Stimulated activated effector memory CD8-positive, alpha-beta T cell treated with anti-CD3 and anti-CD28 coated beads, Interleukin-12 subunit alpha, Interleukin-12 subunit beta, amount 100 ng/mL, for 72 hours (primary cell): ENCODE measurements around the gene RPH3AL.

Source experiments
- ATAC-seq: fragments of 150-1000 bp; cut with Tn5 transposase; 2 replicates; pipeline ENCODE4 v1.10.0; 2021
- DNase-seq, 2 donors: peaks; one replicate each; pipeline ENCODE4 v3.0.0; 2021 to 2022; ENCODE audit warnings: low spot score in 2 of 2
- H3K27ac Mint-ChIP-seq: one replicate; pipeline ENCODE4 v1.8.0; 2022; ENCODE audit warnings: mild to moderate bottlenecking, mixed read lengths
- H3K36me3 Mint-ChIP-seq: one replicate; pipeline ENCODE4 v1.8.0; 2022; ENCODE audit warnings: mild to moderate bottlenecking, mixed read lengths
- H3K4me1 Mint-ChIP-seq: one replicate; pipeline ENCODE4 v1.8.0; 2022; ENCODE audit warnings: mixed read lengths
- H3K4me3 Mint-ChIP-seq: one replicate; pipeline ENCODE4 v1.8.0; 2022; ENCODE audit warnings: mild to moderate bottlenecking, mixed read lengths
- H3K9me3 Mint-ChIP-seq: one replicate; pipeline ENCODE4 v1.8.0; 2022; ENCODE audit warnings: mixed read lengths

RPH3AL gene, protein sequence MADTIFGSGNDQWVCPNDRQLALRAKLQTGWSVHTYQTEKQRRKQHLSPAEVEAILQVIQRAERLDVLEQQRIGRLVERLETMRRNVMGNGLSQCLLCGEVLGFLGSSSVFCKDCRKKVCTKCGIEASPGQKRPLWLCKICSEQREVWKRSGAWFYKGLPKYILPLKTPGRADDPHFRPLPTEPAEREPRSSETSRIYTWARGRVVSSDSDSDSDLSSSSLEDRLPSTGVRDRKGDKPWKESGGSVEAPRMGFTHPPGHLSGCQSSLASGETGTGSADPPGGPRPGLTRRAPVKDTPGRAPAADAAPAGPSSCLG

DNA sequence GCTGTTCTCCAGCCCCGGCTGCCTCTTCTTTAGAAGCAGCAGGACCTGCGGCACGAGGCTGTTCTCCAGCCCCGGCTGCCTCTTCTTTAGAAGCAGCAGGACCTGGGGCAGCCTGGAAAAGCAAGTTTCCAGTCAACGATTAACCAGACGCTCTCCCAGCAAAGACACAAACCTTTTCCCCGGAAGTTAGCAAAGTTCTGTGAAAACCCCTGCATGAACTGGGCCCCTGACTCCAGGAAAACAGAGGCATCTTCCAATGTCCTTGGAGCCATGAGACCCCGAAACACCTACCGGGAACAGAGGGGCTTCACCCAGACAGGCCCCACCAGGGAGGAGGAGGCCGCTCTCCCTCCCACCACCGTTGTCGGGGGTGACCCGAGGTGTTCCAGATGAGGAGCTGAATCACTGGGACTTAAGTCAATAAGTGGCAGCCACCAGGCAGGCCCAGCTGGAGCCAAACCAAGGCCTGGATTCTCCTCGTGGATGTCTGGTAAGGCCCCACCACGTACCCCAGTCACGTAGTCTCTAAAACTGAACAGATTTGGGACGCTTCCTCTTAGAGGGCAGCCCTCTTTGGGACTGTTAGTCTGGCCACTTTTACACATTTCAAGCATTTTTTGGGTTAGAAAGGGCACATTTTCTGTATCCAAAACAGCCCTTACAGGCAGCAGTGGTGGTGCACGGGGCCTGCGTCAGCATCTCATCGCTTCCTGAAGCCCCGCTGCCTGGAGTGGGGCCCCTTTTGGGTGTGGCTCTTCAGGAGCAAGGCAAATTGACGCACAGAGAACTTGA is at the start of gene RPH3AL:
RPH3AL (minus strand) TSS at position 387 of the 792 bp plus-strand sequence. CDS start 25,264 bp downstream, outside the sequence.
- DNase-seq (no peak), ATAC-seq (no peak)
- Mint-ChIP-seq H3K36me3 (peaks cover 7% of the 10 kb centered on the region), H3K4me3 (no peak within 1 kb of the TSS), H3K9me3 (no peaks in the 10 kb centered on the region), H3K27ac (peak within 1 kb of the TSS; percentile 27), H3K4me1 (peaks cover 19% of the 10 kb centered on the region)

DNA sequence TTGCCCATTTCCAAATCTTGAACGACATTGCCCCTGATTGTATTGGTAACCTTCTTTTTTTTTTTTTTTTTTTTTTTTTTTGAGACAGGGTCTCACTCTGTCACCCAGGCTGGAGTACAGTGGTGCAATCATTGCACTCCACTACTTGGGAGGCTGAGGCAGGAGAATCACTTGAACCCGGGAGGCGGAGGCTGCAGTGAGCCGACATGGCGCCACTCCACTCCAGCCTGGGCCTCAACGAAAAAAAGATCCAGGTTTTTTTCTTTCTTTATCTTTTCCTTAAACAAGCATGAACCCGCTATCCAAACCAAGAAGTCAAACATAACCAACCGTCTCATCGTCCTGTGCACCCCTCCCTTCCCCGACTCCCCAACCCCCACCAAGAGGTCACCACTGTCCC is 47.6 kb upstream of the RPH3AL start:
- H3K36me3 Mint-ChIP-seq = peaks cover 10% of the 10 kb centered on the region
- no peak overlapping the region for H3K4me3 Mint-ChIP-seq
- H3K27ac Mint-ChIP-seq = no peak overlapping the region
- ATAC-seq (no peak), DNase-seq (no peak)
- H3K4me1 Mint-ChIP-seq = no peaks in the 10 kb centered on the region
- H3K9me3 Mint-ChIP-seq = no peaks in the 10 kb centered on the region

DNA sequence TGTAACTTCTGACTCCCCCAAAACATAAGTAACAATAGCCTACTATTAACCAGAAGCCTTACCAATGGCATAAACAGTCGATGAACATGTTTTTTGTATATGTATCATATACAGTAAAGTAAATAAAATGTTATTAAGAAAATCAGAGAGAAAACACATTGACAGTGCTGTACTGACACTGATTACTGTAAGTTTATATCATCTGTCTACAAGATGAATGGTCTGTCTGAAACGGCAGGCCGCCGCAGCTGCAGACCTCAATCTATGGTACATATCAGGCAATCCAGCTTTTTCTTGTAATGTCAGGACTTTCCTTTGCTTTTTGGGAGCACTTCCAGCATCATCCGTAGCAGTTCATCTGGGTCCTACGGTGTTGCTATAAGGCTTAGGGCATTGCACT is 44.2 kb upstream of the RPH3AL start:
- Mint-ChIP-seq H3K36me3 (peaks cover 10% of the 10 kb centered on the region), H3K9me3 (no peaks in the 10 kb centered on the region), H3K27ac (no peak overlapping the region), H3K4me3 (no peak overlapping the region), H3K4me1 (no peaks in the 10 kb centered on the region)
- no peak for DNase-seq
- no peak for ATAC-seq

DNA sequence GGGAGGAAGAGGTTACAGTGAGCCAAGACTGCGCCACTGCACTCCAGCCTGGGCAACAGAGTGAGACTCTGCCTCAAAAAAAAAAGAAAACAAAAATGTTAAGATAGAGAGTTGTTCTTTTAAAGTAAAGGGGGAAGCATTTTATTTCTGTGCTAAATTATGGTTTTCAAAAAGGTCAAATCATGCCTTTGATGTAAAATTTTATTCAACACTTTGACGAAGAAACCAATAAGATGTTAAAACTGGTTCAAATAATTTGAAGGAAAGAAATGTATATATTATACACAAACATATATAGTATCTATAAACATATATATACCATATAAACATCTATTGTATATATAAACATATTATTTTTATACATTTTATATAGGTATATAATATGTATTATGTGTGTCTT is 43.4 kb upstream of the RPH3AL start:
- H3K4me1 Mint-ChIP-seq = no peaks in the 10 kb centered on the region
- H3K9me3 Mint-ChIP-seq = no peaks in the 10 kb centered on the region
- H3K4me3 Mint-ChIP-seq = no peak overlapping the region
- H3K27ac Mint-ChIP-seq = no peak overlapping the region
- peaks cover 6% of the 10 kb centered on the region for H3K36me3 Mint-ChIP-seq
- DNase-seq = no peak
- no peak for ATAC-seq

DNA sequence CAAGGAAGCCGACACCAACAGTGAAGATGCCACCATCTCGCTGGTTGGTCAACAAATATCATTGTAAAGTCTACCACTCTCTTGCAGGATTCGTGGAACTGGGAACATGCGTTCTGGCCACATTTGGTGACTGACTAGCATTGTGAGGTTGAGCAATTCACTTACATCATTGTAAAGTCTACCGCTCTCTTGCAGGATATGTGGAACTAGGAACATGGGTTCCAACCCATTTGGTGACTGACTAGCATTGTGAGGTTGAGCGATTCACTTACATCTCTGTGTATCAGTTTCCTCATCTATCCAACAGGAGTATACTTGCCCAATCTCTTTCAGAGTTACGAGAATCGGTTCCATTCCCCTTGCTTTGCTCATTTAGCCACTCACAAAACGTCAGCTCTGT is 42.6 kb upstream of the RPH3AL start:
- Mint-ChIP-seq H3K4me3 (no peak overlapping the region), H3K4me1 (no peaks in the 10 kb centered on the region)
- no peak for ATAC-seq

DNA sequence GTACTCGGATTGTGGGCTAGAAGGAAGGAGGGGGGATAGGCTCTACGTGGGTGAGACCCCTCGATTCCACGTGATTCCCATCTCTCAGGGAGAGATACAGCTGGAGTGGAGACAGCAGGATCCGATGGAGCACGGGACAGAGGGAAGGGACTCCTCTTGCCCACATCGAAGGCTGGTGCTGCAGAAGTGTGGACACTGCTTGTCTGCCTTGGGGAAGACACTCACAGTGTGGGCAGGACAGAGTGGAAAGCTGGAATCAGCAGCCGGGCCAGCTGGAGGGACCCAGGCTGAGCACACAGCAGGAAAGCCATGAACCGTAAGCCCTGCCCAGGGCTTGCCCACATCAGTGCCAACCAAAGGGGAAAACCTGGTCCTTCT is 42.1 kb upstream of the RPH3AL start:
- H3K36me3 Mint-ChIP-seq = no peaks in the 10 kb centered on the region
- no peak for DNase-seq
- no peaks in the 10 kb centered on the region for H3K9me3 Mint-ChIP-seq

More for the DNA sequence above, 42.6 kb upstream of the RPH3AL start:
- Mint-ChIP-seq H3K27ac (no peak overlapping the region), H3K36me3 (no peaks in the 10 kb centered on the region), H3K9me3 (no peaks in the 10 kb centered on the region)
- no peak for DNase-seq

DNA sequence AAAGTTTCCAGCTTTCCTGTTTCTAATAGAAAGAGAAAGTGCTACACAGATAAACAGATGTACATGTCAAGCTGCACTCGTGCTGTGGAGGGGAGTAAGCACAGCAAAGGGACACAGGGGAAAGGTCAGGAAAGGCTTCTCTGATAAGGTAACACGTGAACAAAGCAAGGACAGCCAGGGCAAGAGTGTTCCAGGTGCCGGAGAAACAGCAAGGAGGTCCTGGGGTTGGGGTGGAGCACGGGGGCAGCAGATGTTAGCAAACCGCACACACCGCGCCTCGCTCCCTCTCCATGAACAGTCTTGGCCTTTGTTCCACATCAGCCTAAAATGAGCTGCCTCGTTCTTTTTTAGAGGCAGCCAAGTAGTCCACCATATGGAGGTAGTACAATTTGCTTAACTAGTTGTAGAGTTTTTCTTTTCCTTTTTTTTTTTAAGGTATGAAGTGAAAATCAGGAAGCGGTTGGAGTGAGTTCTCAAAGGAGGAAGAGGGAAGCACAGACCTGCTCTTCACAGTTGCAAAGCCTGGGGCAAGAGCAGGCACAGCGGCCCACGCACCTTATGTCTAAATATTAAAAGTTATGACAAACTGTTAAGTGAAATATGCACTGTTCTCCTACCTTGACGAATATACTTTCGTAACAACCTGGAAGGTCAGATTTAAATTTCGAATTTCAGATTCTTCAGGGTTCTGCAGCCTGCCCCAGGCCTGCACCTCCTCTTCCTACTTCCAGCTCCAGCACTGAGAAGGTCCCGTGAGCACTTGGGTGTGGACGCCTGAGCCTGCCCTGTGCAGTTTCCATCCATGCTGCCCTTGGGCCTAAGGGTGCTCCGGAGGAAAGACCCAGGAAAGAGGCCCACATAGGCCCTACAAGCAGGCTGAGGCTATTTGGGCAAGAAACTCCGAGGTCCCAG is 41.5 kb upstream of the RPH3AL start:
- H3K9me3 Mint-ChIP-seq = no peaks in the 10 kb centered on the region
- no peak for DNase-seq
- no peak for ATAC-seq
- H3K4me1 Mint-ChIP-seq = no peaks in the 10 kb centered on the region
- H3K27ac Mint-ChIP-seq = no peak overlapping the region
- no peak overlapping the region for H3K4me3 Mint-ChIP-seq
- no peaks in the 10 kb centered on the region for H3K36me3 Mint-ChIP-seq

More for the DNA sequence above, 42.1 kb upstream of the RPH3AL start:
- Mint-ChIP-seq H3K27ac (no peak overlapping the region), H3K4me3 (no peak overlapping the region), H3K4me1 (no peaks in the 10 kb centered on the region)
- no peak for ATAC-seq

DNA sequence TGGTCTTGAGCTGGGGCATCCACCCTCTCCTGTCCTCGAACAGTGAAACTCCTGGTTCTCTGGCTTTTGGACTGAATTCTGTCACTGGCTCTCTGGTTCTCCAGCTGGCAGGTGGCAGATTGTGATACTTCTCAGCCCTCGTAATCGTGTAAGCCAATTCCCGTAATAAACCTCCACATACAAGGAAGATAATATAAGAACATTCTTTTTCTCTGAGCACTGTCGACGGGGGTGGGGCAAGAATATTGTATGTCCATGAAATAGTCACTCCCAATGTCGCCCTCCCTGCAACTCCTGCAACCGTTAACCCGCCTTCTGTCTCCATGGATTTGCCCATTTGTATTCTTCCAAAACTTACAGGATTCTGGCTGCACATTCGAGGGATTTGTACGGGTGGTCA is 39.2 kb upstream of the RPH3AL start:
- Mint-ChIP-seq H3K4me3 (no peak overlapping the region), H3K9me3 (no peaks in the 10 kb centered on the region), H3K4me1 (peaks cover 1% of the 10 kb centered on the region), H3K36me3 (peaks cover under 1% of the 10 kb centered on the region), H3K27ac (no peak overlapping the region)
- DNase-seq (no peak), ATAC-seq (no peak)

DNA sequence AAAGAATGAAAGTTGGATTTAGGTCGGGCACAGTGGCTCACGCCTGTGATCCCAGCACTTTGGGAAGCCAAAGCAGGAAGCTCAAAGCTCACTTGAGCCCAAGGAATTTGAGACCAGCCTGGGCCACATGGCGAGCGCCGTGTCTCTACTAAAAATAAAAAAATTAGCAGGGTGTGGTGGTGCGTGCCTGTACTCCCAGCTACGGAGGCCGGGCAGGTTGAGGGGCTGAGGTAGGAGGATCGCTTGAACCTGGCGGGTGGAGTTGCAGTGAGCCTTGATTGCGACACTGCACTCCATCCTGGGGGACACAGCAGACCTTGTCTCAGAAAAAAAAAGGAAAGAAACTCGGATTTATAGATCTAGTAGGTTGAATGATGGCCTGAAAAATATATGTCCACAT is 37.4 kb upstream of the RPH3AL start:
- H3K36me3 Mint-ChIP-seq = peaks cover 6% of the 10 kb centered on the region
- peaks cover 6% of the 10 kb centered on the region for H3K4me1 Mint-ChIP-seq
- no peak for ATAC-seq
- no peak overlapping the region for H3K4me3 Mint-ChIP-seq
- no peak overlapping the region for H3K27ac Mint-ChIP-seq
- no peaks in the 10 kb centered on the region for H3K9me3 Mint-ChIP-seq
- no peak for DNase-seq

DNA sequence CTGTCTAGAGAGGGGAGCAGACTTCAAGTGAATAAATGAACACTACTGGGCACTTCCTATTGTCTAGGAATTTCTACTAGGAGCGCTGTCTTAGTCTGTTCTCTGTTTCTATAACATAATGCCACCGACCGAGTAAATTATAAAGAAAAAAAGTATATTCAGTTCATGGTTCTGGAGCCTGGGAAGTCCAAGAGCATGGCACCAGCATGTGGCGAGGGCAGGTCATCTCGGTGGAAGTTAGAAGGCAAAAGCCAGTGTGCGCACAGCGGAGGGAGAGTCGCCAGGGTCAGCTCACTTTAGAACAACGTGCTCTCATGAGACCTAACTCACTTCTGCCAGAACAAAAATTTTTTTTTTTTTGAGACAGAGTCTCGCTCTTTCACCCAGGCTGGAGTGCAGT is 35.5 kb upstream of the RPH3AL start:
- no peaks in the 10 kb centered on the region for H3K9me3 Mint-ChIP-seq
- no peak overlapping the region for H3K27ac Mint-ChIP-seq
- no peak overlapping the region for H3K4me3 Mint-ChIP-seq

DNA sequence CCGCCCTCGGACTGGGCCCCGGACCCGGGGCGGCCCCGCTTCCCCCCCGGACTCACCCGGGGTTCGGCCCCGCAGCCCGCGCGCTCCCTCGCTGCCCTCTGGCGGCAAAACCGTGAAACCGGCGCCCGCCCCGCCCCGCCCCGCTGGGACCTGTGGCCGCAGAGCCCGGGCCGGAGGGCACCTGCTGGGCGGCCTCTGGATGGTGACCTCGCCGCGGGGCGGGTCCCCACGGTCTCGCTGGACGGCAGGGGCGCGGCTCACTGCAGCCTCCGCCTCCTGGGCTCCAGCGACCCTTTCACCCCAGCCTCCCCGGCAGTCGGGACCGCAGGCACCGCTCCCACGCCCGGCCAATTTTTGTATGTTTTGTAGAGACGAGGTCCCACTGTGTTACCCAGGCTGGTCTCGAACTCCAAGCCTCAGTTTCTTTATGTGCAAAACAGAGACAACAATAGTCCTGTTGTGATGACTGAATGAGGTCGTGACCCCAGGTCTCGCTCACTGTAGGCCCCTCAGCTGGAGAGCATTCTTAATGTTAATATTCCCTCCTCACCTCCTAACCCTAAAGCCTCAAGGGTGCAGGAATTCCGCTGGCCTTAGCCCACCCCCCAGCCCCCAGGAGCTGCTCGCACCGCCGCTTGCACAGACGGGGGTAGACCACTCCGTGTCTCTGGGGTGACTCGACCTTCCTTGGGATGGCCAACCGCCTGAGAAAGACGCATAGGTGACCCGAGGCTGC is 33.7 kb upstream of the RPH3AL start:
- Mint-ChIP-seq H3K9me3 (peaks cover 2% of the 10 kb centered on the region), H3K36me3 (peaks cover 10% of the 10 kb centered on the region), H3K4me3 (peak overlapping the region; percentile 70), H3K27ac (peak overlapping the region; percentile 54), H3K4me1 (peaks cover 25% of the 10 kb centered on the region)
- DNase-seq = peak; percentile 63 to 85
- ATAC-seq = peak; percentile 85

More for the DNA sequence above, 35.5 kb upstream of the RPH3AL start:
- ATAC-seq (no peak), DNase-seq (no peak)
- peaks cover 6% of the 10 kb centered on the region for H3K36me3 Mint-ChIP-seq
- peaks cover 20% of the 10 kb centered on the region for H3K4me1 Mint-ChIP-seq

DNA sequence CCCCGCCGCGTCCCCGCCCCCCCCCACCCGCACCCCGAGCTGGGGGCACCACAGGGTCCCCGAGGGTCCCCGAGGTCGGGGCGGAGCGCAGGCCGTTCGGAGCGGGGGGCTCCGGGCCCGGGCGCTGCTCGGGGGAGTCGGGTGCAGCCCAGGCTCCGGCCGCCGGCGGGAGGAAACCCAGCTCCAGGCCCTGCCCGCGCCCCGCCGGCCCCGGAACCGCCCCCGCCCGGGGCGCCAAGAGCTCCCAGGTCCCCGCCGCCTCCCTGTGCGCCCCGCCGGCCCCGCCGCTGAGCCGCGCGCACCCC is 33.2 kb upstream of the RPH3AL start:
- Mint-ChIP-seq H3K4me1 (peaks cover 27% of the 10 kb centered on the region), H3K36me3 (peaks cover 13% of the 10 kb centered on the region), H3K4me3 (no peak overlapping the region), H3K27ac (no peak overlapping the region), H3K9me3 (peaks cover 2% of the 10 kb centered on the region)
- ATAC-seq = peak; percentile 65
- no peak for DNase-seq

DNA sequence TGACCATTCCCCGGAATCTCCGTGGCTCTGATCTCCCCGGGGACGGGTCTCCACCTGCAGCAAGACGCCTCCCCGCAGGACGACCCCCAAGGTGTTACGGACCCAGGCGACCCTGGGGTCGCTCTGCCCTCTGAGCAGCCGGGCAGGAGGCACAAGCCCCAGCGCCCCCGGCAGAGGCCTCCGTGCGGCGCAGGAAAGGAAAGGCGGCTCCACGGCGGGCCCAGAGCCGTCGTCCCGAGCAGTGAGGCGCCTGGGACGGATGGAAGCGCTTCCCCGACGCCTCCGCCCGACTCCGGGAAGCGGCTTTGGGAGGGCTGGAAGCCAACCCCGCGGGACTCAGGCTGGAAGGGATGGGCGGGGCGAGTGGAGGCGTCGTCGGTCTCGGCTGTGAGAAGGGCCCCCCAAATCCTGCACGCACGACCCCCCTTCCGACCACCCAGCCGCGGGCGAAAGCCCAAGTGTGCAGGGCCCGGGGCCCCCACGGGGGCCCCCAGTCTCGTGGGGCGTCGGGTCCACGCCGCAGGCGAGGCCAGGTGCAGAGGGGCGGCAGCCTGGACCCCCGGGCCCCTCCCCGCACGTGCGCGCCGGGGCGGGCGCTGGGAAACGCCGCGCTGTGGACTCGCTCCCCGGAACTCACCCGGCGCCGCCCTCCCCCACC is 32.7 kb upstream of the RPH3AL start:
- Mint-ChIP-seq H3K4me1 (peaks cover 27% of the 10 kb centered on the region), H3K4me3 (peak overlapping the region; percentile 64), H3K9me3 (peaks cover 2% of the 10 kb centered on the region), H3K36me3 (peaks cover 14% of the 10 kb centered on the region), H3K27ac (no peak overlapping the region)
- DNase-seq (no peak), ATAC-seq (peak; percentile 6)

DNA sequence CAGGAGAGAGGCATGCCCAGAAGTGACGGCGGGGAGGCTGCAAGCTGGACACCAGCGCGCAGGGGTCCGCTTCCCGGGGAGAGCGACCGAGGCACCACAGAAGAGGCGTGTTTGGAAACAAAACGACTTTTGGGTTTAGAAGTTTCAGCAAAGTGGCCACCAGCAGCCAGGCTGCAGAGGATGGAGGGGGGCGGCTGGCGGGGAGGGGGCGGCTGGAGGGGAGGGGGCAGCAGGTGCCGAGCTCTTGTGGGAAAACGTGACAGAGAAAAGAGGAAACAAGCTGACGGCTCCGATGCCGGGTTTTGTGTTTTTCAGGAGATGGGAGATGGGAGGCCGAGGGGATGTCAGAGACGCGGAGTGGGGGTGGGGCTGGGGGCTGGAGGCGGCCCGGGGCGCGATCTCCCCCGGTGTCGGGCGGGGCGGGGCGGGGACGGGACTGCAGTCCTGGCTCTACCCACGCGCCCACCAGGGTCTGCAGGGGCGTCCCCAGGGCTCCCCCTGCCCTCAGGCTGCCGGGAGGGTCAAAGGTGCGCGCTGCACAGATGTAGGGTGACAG is 32.1 kb upstream of the RPH3AL start:
- DNase-seq (no peak), ATAC-seq (no peak)
- Mint-ChIP-seq H3K36me3 (peaks cover 18% of the 10 kb centered on the region), H3K4me1 (peaks cover 27% of the 10 kb centered on the region), H3K4me3 (peak overlapping the region; percentile 64), H3K27ac (no peak overlapping the region), H3K9me3 (peaks cover 2% of the 10 kb centered on the region)
